ENCODE data around the gene PTPN4. TPM values are rescaled to one million over a fixed set of nuclear protein-coding genes. Genes with fewer than 3 reads are reported as not detected.
A peak's percentile ranks its signal among the peaks of the same experiment; 100 is the strongest.

The PTPN4 gene
- total RNA-seq, 6 donors from 2014 or later = 15.3 to 112 (median 35.9) TPM

GRCh38 chr2:119732601-119733164 is 27.0 kb upstream of the PTPN4 start:
- Histone ChIP-seq H3K36me3 (no peaks in the 10 kb centered on the region), H3K4me3 (no peak overlapping the region), H3K4me1 (peaks cover 0 to 27% (median 10%) of the 10 kb centered on the region in 4 donors), H3K27me3 (no peaks in the 10 kb centered on the region), H3K9me3 (no peaks in the 10 kb centered on the region), H3K27ac (no peak overlapping the region)
- no peak for TF ChIP-seq POLR2AphosphoS5 (IDR thresholded peaks at IDR 0.05)
- WGBS, 2 donors = 93 to 99% methylated on average over 6 of the region's 6 CpGs
- ATAC-seq (ENCODE audit: low FRiP score in 2 of 2) (no peak), DNase-seq (no peak)

GRCh38 chr2:119734047-119734446 is 25.7 kb upstream of the PTPN4 start:
- Histone ChIP-seq H3K36me3 (no peaks in the 10 kb centered on the region), H3K4me1 (peaks cover 0 to 22% (median 10%) of the 10 kb centered on the region in 4 donors), H3K27me3 (no peaks in the 10 kb centered on the region), H3K27ac (no peak overlapping the region), H3K9me3 (no peaks in the 10 kb centered on the region), H3K4me3 (no peak overlapping the region)
- DNase-seq = no peak
- peak in 1 of 2 donors; percentile 74 for ATAC-seq (ENCODE audit: low FRiP score in 2 of 2)
- WGBS, 2 donors = 79 to 100% methylated on average over 1 to 4 of the region's 4 CpGs
- TF ChIP-seq POLR2A (IDR thresholded peaks at IDR 0.05) (no peak), EP300 (IDR thresholded peaks at IDR 0.05) (no peak), POLR2AphosphoS5 (IDR thresholded peaks at IDR 0.05) (no peak), CTCF (IDR thresholded peaks at IDR 0.05) (no peak)

- H3K27ac ChIP-seq = no peak overlapping the region
- ATAC-seq (ENCODE audit: low FRiP score in 2 of 2) = no peak
- no peak for DNase-seq
- no peak for TF ChIP-seq POLR2AphosphoS5 (IDR thresholded peaks at IDR 0.05)
- no peak for TF ChIP-seq EP300 (IDR thresholded peaks at IDR 0.05)
- TF ChIP-seq CTCF (IDR thresholded peaks at IDR 0.05) = no peak
- no peak for TF ChIP-seq POLR2A (IDR thresholded peaks at IDR 0.05)
- no peaks in the 10 kb centered on the region for H3K9me3 ChIP-seq
- no peaks in the 10 kb centered on the region for H3K36me3 ChIP-seq
- H3K27me3 ChIP-seq = no peaks in the 10 kb centered on the region
- 91 to 98% methylated on average over 8 of the region's 8 CpGs for WGBS, 2 donors
- no peak overlapping the region for H3K4me3 ChIP-seq
- H3K4me1 ChIP-seq = peaks cover 0 to 13% (median 6%) of the 10 kb centered on the region in 4 donors
Observed at GRCh38 chr2:119735565-119735964, 24.2 kb upstream of the PTPN4 start.

- Histone ChIP-seq H3K4me1 (peaks cover 0 to 11% (median 3%) of the 10 kb centered on the region in 4 donors), H3K4me3 (no peak overlapping the region), H3K27me3 (no peaks in the 10 kb centered on the region), H3K27ac (no peak overlapping the region), H3K9me3 (no peaks in the 10 kb centered on the region), H3K36me3 (no peaks in the 10 kb centered on the region)
- ATAC-seq (ENCODE audit: low FRiP score in 2 of 2) = no peak
- WGBS, 2 donors = 69 to 77% methylated on average over 5 of the region's 5 CpGs
- DNase-seq = no peak
- TF ChIP-seq POLR2A (IDR thresholded peaks at IDR 0.05) = no peak
- TF ChIP-seq CTCF (IDR thresholded peaks at IDR 0.05) = no peak
- TF ChIP-seq POLR2AphosphoS5 (IDR thresholded peaks at IDR 0.05) = no peak
- no peak for TF ChIP-seq EP300 (IDR thresholded peaks at IDR 0.05)
Observed at GRCh38 chr2:119736021-119736420, 23.7 kb upstream of the PTPN4 start.

GRCh38 chr2:119739580-119740255 is 20.0 kb upstream of the PTPN4 start:
- TF ChIP-seq POLR2AphosphoS5 (IDR thresholded peaks at IDR 0.05) (no peak), EP300 (IDR thresholded peaks at IDR 0.05) (no peak), CTCF (IDR thresholded peaks at IDR 0.05) (no peak), POLR2A (IDR thresholded peaks at IDR 0.05) (no peak)
- no peak for DNase-seq
- no peak overlapping the region for H3K4me3 ChIP-seq
- 68 to 69% methylated on average over 3 of the region's 3 CpGs for WGBS, 2 donors
- no peak for ATAC-seq (ENCODE audit: low FRiP score in 2 of 2)
- no peaks in the 10 kb centered on the region for H3K36me3 ChIP-seq
- H3K27me3 ChIP-seq = no peaks in the 10 kb centered on the region
- no peak overlapping the region for H3K27ac ChIP-seq
- no peaks in the 10 kb centered on the region for H3K9me3 ChIP-seq
- peaks cover 0 to 20% (median 2%) of the 10 kb centered on the region in 4 donors for H3K4me1 ChIP-seq
